HL-60 (cell line): ENCODE results near the gene LMOD2.

Experiments
- GABPA ChIP-seq: IDR thresholded peaks from 2 replicates; pipeline ENCODE4 v1.6.1; 2012; ENCODE audit warnings: low read depth
- POLR2AphosphoS5 ChIP-seq: IDR thresholded peaks from 2 replicates; pipeline ENCODE4 v1.6.1; 2012; ENCODE audit warnings: low read depth
- REST ChIP-seq: IDR thresholded peaks from 2 replicates; pipeline ENCODE4 v1.6.1; 2012; ENCODE audit warnings: low read depth; ENCODE audit not compliant: insufficient replicate concordance
- SPI1 ChIP-seq: IDR thresholded peaks from 2 replicates; pipeline ENCODE4 v1.6.1; 2012; ENCODE audit warnings: low read depth, mild to moderate bottlenecking, borderline replicate concordance
- TF ChIP-seq, protein P1 (sequence below): IDR thresholded peaks from one replicate; pipeline ENCODE4 v1.5.1; 2011; ENCODE audit warnings: low read length, control low read depth, inconsistent platforms; ENCODE audit not compliant: insufficient read depth

DNA sequence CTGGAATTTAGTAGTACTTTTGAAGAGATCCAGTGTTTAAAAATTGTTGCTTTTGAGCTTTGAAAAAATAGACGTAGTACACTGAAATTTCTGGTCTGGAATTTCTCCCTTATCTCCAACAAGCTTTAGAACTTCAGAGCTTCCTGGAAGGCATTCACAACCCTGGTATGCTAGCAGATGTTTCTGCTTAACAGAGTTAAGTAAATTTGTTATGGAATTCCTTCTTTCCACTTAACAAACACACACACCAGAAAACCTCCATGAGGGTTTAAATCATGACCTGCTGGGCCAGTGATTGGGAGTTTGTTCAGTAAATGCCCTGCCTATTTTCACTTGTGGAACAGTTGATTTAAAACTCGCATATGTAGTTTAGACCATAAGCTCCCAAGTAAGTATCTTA is 40.3 kb upstream of the LMOD2 start:
- TF ChIP-seq, protein P1, sequence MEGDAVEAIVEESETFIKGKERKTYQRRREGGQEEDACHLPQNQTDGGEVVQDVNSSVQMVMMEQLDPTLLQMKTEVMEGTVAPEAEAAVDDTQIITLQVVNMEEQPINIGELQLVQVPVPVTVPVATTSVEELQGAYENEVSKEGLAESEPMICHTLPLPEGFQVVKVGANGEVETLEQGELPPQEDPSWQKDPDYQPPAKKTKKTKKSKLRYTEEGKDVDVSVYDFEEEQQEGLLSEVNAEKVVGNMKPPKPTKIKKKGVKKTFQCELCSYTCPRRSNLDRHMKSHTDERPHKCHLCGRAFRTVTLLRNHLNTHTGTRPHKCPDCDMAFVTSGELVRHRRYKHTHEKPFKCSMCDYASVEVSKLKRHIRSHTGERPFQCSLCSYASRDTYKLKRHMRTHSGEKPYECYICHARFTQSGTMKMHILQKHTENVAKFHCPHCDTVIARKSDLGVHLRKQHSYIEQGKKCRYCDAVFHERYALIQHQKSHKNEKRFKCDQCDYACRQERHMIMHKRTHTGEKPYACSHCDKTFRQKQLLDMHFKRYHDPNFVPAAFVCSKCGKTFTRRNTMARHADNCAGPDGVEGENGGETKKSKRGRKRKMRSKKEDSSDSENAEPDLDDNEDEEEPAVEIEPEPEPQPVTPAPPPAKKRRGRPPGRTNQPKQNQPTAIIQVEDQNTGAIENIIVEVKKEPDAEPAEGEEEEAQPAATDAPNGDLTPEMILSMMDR: no peak
- TF ChIP-seq POLR2AphosphoS5 (no peak), GABPA (no peak), REST (no peak), SPI1 (no peak)
